ENCODE data around the gene ASB2.

The ASB2 gene

DNA sequence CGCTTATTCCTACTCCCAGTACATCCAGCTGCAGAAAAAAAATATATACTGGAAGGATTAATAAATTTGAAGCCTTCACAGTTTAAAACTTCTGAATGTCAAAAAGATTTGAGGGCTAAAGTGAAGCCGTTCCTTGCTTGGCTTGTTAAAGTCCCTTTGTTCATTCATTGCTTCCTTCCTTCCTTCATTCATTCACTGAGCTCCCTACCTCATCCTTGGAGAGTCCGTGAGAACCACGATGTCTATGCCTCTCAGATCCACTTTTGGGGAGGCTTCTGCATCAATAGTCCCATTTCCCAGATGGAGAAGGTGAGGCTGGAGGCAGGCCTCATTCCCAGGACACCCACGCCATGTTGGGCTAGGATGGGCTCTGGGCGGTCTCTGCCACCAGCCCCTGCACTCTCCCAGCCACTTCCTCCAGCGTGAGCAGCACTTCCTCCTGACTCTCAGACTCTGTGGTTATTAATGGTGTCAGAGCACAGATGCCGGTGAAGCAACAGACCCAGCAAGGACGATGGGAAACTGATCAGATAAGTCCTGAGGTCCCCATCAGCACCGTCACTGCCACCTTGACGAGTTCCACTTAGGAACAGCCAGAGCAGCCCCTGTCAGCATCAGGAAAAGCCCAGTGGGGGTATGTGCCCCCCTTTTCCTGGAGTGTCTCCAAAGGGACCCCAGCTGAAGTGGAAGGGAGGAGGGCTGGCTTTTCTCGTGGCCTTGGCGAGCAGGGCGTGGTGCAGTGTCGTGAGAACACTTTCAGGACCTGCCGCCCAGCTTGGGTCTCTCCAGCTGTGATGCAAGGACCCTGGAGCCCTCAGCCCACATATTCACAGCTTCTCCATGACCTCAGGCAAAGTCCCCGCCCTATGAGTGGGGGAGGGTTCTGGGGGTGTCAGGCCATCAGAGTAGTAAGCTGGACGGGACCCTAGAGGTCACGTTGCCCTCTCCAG, 21.2 kb downstream of the ASB2 start:
- peaks cover 83% of the 10 kb centered on the region for H3K4me1 ChIP-seq (ENCODE audit: control insufficient read depth, insufficient read depth, low read length)
- H3K9me3 ChIP-seq (ENCODE audit: control insufficient read depth in 2 of 2, low read length in 2 of 2): no peaks in the 10 kb centered on the region
- no peaks in the 10 kb centered on the region for H3K27me3 ChIP-seq (ENCODE audit: control insufficient read depth in 1 of 2, insufficient read depth in 2 of 2, low read length in 2 of 2)
- peak overlapping the region; percentile 76 for H3K27ac ChIP-seq (ENCODE audit: low read length)
- no peak overlapping the region for H3K4me3 ChIP-seq (ENCODE audit: low read length in 2 of 2)
- no peak overlapping the region for H3K9ac ChIP-seq (ENCODE audit: low read length in 2 of 2)
- peaks cover 32 to 35% of the 10 kb centered on the region in 2 donors for H3K36me3 ChIP-seq (ENCODE audit: control insufficient read depth in 2 of 2, insufficient read depth in 2 of 2, low read length in 2 of 2)

DNA sequence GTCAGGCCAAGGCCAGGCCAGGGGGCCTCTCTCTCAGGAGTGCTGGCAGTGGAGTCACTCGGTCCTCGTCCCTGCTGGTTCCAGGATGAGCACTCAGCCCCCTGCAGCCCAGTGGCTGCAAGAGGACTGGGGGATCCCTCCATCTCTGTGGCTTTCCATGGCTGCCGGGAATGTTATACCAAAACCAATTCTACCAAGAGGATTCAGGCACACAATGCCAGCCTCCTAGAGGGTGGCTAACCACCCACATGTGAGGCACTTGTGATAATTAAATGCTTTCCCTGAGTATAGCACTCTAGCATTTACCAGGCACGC, 21.9 kb downstream of the ASB2 start:
- peaks cover 38 to 40% of the 10 kb centered on the region in 2 donors for H3K36me3 ChIP-seq (ENCODE audit: control insufficient read depth in 2 of 2, insufficient read depth in 2 of 2, low read length in 2 of 2)

DNA sequence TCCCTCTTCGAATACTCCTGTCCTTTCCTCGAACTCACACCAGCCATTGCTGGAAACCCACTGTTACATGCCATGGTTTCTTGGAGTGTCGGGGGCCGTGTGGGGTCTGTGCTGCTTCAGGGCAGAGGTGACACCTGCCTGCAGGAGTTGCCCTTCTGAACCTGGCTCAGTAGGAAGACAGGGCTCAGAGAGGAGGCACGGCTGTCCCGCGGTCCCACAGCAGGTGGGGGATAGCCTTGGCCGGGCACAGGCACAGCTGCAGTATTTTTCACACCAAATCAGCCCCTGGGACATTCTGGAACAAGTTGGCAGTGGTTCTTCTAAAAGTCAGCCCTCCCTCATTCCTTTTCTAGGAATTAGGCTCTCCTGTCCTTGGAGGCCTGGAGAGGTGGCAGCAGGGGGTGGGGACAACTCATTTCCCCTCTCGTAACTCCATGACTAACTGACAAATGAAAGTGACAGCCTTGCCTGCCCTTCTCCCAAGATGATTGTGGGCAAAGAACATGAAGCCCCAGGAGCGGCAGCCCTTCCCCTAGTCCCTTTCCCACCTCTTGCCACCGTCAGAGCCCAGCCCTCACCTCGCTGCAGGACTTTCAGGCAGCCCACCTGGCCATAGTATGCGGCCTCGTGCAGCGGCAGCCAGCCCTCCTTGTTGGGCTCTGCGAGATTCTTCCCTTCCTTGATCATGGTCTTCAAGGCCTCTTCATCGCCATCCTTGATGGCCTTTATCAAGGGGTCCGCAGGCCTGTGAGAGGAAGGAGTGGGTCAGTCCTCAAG, 22.4 kb downstream of the ASB2 start:
- Histone ChIP-seq H3K4me3 (ENCODE audit: low read length in 2 of 2) (no peak overlapping the region), H3K9ac (ENCODE audit: low read length in 2 of 2) (no peak overlapping the region), H3K9me3 (ENCODE audit: control insufficient read depth in 2 of 2, low read length in 2 of 2) (no peaks in the 10 kb centered on the region), H3K27me3 (ENCODE audit: control insufficient read depth in 1 of 2, insufficient read depth in 2 of 2, low read length in 2 of 2) (no peaks in the 10 kb centered on the region), H3K27ac (ENCODE audit: low read length) (peak overlapping the region; percentile 76), H3K4me1 (ENCODE audit: control insufficient read depth, insufficient read depth, low read length) (peaks cover 75% of the 10 kb centered on the region), H3K36me3 (ENCODE audit: control insufficient read depth in 2 of 2, insufficient read depth in 2 of 2, low read length in 2 of 2) (peaks cover 41 to 43% of the 10 kb centered on the region in 2 donors)

More for the DNA sequence above, 21.9 kb downstream of the ASB2 start:
- peaks cover 80% of the 10 kb centered on the region for H3K4me1 ChIP-seq (ENCODE audit: control insufficient read depth, insufficient read depth, low read length)
- H3K9ac ChIP-seq (ENCODE audit: low read length in 2 of 2): no peak overlapping the region
- H3K27ac ChIP-seq (ENCODE audit: low read length): peak overlapping the region; percentile 76
- H3K27me3 ChIP-seq (ENCODE audit: control insufficient read depth in 1 of 2, insufficient read depth in 2 of 2, low read length in 2 of 2): no peaks in the 10 kb centered on the region
- no peaks in the 10 kb centered on the region for H3K9me3 ChIP-seq (ENCODE audit: control insufficient read depth in 2 of 2, low read length in 2 of 2)
- H3K4me3 ChIP-seq (ENCODE audit: low read length in 2 of 2): no peak overlapping the region

DNA sequence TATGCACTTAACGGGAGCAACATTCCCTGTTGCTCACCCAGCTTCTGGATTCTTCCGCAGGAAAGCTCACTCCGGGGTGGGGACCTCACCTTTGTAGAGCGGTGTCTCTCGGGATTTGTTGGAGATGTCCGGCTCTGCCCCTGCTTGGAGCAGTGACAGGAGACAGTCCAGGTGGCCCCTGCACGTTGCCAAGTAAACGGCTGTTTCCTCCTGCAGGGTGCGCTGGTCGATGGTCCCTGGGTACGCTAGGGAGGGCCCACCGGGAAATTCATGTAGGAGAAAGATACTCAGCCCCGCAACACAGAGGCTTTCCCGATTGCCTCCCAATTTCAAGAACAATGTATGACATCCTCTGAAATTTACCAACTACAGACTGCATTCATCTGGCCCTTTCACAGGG, 23.1 kb downstream of the ASB2 start:
- Histone ChIP-seq H3K9me3 (ENCODE audit: control insufficient read depth in 2 of 2, low read length in 2 of 2) (no peaks in the 10 kb centered on the region), H3K36me3 (ENCODE audit: control insufficient read depth in 2 of 2, insufficient read depth in 2 of 2, low read length in 2 of 2) (peaks cover 38 to 47% of the 10 kb centered on the region in 2 donors), H3K4me1 (ENCODE audit: control insufficient read depth, insufficient read depth, low read length) (peaks cover 68% of the 10 kb centered on the region), H3K27ac (ENCODE audit: low read length) (peak overlapping the region; percentile 76), H3K9ac (ENCODE audit: low read length in 2 of 2) (no peak overlapping the region), H3K4me3 (ENCODE audit: low read length in 2 of 2) (no peak overlapping the region), H3K27me3 (ENCODE audit: control insufficient read depth in 1 of 2, insufficient read depth in 2 of 2, low read length in 2 of 2) (no peaks in the 10 kb centered on the region)

DNA sequence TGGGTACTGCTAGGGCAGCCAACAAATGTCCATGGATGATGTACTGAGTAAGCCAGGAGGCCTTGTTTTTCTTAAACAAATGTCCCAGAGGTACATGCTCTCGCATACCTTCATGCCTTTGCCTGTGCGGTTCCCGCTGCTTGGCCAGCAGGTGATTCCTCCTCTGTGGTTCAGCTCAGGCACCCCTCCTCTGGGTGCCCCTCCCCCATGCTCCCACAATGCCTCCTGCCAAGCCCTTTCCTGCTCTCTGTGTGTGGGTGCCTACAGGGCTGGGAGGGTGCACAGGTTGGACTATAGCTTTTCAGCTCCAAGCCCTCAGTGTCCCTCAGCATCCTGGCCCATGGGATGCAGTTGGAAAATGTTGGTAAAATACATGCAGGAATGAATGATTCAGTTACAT, 23.5 kb downstream of the ASB2 start:
- peaks cover 40 to 51% of the 10 kb centered on the region in 2 donors for H3K36me3 ChIP-seq (ENCODE audit: control insufficient read depth in 2 of 2, insufficient read depth in 2 of 2, low read length in 2 of 2)
- peaks cover 64% of the 10 kb centered on the region for H3K4me1 ChIP-seq (ENCODE audit: control insufficient read depth, insufficient read depth, low read length)
- no peak overlapping the region for H3K27ac ChIP-seq (ENCODE audit: low read length)
- peak overlapping the region in 1 of 2 donors; percentile 29 for H3K4me3 ChIP-seq (ENCODE audit: low read length in 2 of 2)
- H3K9me3 ChIP-seq (ENCODE audit: control insufficient read depth in 2 of 2, low read length in 2 of 2): no peaks in the 10 kb centered on the region
- H3K27me3 ChIP-seq (ENCODE audit: control insufficient read depth in 1 of 2, insufficient read depth in 2 of 2, low read length in 2 of 2): no peaks in the 10 kb centered on the region
- no peak overlapping the region for H3K9ac ChIP-seq (ENCODE audit: low read length in 2 of 2)

DNA sequence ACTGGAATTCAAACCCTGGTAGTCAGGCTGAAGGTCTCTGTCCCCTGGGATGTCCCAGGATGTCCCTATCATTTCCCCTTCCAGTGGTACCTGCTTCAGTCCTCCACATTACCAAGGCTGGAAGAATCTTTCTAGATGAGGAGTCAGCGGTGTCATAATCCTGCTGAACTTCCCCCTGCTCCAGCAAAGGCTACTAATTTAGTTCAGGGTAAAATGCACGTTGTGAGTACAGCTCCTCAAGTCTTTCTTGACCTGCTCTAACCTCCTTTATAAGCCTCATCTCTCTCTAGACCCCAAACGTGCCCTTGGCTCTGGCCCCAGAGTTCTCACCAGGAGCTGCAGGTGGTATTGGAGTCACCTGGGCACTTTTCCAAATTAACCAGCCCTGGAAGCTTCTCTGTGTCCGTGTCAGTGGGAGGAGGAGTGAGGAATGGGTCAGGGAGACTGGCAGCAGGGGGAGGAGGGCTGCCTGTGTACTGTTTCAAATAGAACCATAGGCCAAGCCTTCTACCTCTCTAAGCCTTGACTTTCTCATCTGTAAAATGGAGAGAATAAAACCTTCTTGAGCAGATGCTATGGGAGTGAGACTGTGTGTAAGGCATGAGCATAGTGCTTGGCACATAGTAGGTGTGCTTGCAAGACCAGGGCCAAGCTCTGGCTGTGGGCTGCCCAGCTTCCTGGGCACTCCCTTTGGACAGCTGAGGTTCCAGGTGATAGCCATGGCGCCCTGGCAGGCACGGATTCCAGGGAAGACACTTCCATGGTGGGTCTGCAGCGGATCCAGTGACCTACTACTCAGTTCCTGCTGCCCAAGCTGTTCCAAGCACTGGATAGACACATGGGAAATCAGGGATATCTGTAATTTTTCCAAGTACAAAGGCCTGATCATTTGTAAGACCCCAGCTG, 24.5 kb downstream of the ASB2 start:
- Histone ChIP-seq H3K4me1 (ENCODE audit: control insufficient read depth, insufficient read depth, low read length) (peaks cover 61% of the 10 kb centered on the region), H3K27ac (ENCODE audit: low read length) (peak overlapping the region; percentile 67), H3K9me3 (ENCODE audit: control insufficient read depth in 2 of 2, low read length in 2 of 2) (no peaks in the 10 kb centered on the region), H3K9ac (ENCODE audit: low read length in 2 of 2) (no peak overlapping the region), H3K4me3 (ENCODE audit: low read length in 2 of 2) (no peak overlapping the region), H3K36me3 (ENCODE audit: control insufficient read depth in 2 of 2, insufficient read depth in 2 of 2, low read length in 2 of 2) (peaks cover 44 to 58% of the 10 kb centered on the region in 2 donors), H3K27me3 (ENCODE audit: control insufficient read depth in 1 of 2, insufficient read depth in 2 of 2, low read length in 2 of 2) (no peaks in the 10 kb centered on the region)

DNA sequence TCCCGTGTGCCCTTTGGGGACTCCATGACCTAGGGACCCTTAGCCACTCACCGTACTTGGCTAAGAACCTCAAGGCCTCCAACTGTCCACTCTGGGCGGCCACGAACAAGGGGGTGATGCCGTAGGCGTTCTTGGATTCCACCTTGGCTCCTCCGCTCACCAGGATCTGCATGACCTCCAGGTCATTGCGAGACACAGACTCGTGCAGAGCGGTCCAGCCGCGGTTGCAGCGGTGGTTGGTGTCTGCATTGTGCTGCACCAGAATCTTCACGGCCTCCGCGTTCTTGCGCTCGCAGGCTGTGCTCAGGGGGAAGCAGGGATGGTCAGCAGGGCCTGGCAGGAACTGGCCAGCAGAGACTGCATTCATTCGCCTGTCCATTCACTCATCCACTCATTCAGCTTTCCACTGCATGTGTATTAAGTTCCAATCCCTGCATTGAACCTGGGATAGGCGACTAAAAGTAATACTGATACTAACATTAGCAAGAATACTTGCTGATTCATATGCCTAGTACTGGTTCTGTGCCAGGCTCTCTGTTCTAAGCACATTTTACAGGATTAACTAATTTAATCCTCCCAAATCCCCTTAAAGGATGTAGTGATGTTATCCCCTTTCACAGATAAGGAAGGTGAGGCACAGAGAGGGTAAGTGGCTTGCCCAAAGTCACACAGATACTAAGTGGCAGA, 25.3 kb downstream of the ASB2 start:
- Histone ChIP-seq H3K27ac (ENCODE audit: low read length) (peak overlapping the region; percentile 67), H3K4me3 (ENCODE audit: low read length in 2 of 2) (no peak overlapping the region), H3K36me3 (ENCODE audit: control insufficient read depth in 2 of 2, insufficient read depth in 2 of 2, low read length in 2 of 2) (peaks cover 52 to 65% of the 10 kb centered on the region in 2 donors), H3K9ac (ENCODE audit: low read length in 2 of 2) (no peak overlapping the region), H3K9me3 (ENCODE audit: control insufficient read depth in 2 of 2, low read length in 2 of 2) (no peaks in the 10 kb centered on the region), H3K27me3 (ENCODE audit: control insufficient read depth in 1 of 2, insufficient read depth in 2 of 2, low read length in 2 of 2) (no peaks in the 10 kb centered on the region), H3K4me1 (ENCODE audit: control insufficient read depth, insufficient read depth, low read length) (peaks cover 58% of the 10 kb centered on the region)

DNA sequence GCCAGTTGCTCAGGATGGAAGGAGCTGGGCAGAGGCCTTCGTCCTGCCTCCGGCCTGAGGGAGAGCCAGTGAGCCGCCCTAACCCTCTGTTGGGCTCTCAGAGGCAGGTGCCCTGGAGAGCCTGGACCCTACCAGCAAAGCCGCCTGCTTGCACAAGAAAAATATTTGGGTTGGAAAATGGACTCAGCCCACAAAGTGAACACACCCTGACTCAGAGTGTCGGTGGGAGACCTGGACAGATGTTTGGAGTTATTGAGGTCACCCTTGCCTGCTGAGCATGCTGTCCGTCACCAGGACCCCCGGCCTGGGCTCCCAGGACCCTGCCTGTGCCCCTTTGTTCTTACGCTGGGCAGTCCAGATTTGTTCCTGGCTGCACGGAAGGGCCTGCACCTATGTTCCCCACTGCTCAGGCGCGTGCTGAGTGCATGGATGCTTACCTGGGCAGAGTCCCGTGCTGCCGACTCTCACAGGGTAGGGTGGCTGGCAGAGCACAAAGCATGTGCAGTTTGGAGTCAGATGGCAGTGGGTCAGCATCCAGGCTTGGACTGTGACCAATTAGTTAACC, 26.8 kb downstream of the ASB2 start:
- H3K27me3 ChIP-seq (ENCODE audit: control insufficient read depth in 1 of 2, insufficient read depth in 2 of 2, low read length in 2 of 2): no peaks in the 10 kb centered on the region
- peaks cover 56 to 69% of the 10 kb centered on the region in 2 donors for H3K36me3 ChIP-seq (ENCODE audit: control insufficient read depth in 2 of 2, insufficient read depth in 2 of 2, low read length in 2 of 2)
- no peak overlapping the region for H3K4me3 ChIP-seq (ENCODE audit: low read length in 2 of 2)
- H3K9me3 ChIP-seq (ENCODE audit: control insufficient read depth in 2 of 2, low read length in 2 of 2): no peaks in the 10 kb centered on the region
- H3K9ac ChIP-seq (ENCODE audit: low read length in 2 of 2): no peak overlapping the region
- H3K4me1 ChIP-seq (ENCODE audit: control insufficient read depth, insufficient read depth, low read length): peaks cover 50% of the 10 kb centered on the region
- H3K27ac ChIP-seq (ENCODE audit: low read length): peak overlapping the region; percentile 24

DNA sequence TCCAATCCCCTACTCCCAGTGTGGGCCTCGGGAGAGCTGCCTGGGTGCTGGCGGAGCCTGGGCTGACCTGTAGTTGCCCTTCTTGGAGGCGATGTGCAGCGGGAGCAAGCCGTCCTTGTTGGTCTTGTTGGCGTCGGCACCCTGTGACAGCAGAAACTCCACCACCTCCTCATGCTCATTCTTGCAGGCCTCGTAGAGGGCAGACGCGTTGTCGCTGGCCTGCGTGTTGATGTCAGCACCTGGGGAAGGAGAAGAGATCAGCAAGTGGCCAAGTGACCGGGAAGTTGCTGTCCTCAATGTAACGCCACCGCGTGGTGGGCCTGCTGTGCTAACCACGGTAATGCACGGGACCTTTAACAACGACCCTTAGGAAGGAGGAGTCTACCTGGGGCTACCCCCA, 29.1 kb downstream of the ASB2 start:
- no peaks in the 10 kb centered on the region for H3K9me3 ChIP-seq (ENCODE audit: control insufficient read depth in 2 of 2, low read length in 2 of 2)
- H3K27me3 ChIP-seq (ENCODE audit: control insufficient read depth in 1 of 2, insufficient read depth in 2 of 2, low read length in 2 of 2): no peaks in the 10 kb centered on the region
- peaks cover 70 to 74% of the 10 kb centered on the region in 2 donors for H3K36me3 ChIP-seq (ENCODE audit: control insufficient read depth in 2 of 2, insufficient read depth in 2 of 2, low read length in 2 of 2)
- peak overlapping the region; percentile 55 for H3K27ac ChIP-seq (ENCODE audit: low read length)
- H3K9ac ChIP-seq (ENCODE audit: low read length in 2 of 2): peak overlapping the region in 1 of 2 donors; percentile 21
- H3K4me3 ChIP-seq (ENCODE audit: low read length in 2 of 2): no peak overlapping the region
- peaks cover 34% of the 10 kb centered on the region for H3K4me1 ChIP-seq (ENCODE audit: control insufficient read depth, insufficient read depth, low read length)

All from stomach smooth muscle (tissue), 2 donors.